ENCODE results near the gene SNRPD3.
"Not testable (repeated sequence)": the region's sequence is repeated elsewhere in the genome, so short reads cannot be mapped to it uniquely, and the experiment has no call there.

SNRPD3 gene

DNA sequence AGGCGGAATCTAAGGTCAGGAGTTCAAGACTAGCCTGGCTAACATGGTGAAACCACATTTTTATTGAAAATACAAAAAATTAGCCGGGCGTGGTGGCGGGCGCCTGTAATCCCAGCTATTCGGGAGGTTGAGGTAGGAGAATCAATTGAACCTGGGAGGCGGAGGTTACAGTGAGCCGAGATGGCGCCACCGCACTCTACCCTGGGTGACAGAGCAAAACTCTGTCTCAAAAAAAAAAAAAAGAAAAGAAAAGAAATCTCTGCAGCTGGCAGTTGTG, 37.7 kb downstream of the SNRPD3 start:
- not testable (repeated sequence) for DNase-seq

DNA sequence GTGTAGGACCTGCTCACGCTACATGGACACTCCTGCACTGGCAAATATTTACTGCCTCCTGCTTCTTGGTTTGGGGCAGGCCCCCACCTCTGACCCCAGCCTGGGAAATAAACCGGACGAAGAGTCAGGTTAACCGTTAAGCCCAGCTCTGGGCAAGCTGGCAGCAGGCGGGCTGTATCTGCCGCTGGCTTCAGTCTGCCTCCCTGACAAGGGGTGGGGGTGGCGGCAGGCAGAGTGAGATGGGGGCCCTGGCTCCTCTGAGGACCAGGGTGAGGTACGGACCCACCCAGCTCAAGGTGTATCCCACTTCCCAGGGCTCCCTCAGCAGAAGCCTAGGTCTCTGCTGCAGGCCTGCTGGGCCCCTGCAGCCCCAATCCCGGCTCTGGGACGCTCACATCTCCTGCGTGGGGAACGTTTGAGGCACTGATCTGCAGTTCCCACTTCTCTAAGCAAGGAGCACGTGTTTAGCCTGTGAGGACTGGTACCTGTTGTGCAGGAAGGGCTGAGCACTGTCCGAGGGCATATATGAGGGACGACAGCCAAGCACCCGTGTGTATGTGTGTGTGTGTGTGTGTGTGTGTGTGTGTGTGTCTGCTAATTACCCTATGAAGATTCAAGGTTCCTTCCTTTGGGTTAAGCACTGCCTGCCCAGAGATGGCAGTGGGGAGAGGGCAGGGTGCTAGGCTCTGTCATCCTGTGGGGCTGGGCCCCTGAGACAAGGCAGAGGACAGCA, 38.2 kb downstream of the SNRPD3 start:
- no peak for DNase-seq

DNA sequence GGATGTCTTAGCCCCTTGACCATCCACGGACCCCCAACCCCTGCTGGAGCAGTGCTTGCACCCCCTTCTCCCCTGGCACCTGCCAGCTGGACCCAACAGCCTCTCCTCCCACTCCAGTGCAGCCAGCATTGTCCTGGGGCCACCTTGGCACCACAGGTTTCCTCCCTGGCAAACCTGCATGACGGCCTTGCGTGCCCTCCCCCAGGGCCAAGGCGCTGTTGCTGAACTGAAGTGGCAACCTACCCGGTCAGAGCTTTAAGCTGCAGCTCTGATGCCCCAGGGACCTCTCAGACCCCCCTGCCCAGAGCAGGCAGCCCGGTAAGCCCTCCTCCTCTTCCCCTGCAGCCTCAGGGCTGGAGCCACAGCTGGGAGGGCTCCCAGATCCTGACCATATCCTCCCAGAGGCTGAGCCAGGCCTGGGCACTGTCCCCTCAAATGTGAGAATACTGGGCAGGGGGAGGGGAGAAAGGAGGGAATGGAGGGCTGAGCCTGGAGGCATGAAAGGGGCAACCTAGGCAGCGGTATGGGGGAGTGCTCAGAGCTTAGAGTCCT, 38.8 kb downstream of the SNRPD3 start:
- DNase-seq = no peak

DNA sequence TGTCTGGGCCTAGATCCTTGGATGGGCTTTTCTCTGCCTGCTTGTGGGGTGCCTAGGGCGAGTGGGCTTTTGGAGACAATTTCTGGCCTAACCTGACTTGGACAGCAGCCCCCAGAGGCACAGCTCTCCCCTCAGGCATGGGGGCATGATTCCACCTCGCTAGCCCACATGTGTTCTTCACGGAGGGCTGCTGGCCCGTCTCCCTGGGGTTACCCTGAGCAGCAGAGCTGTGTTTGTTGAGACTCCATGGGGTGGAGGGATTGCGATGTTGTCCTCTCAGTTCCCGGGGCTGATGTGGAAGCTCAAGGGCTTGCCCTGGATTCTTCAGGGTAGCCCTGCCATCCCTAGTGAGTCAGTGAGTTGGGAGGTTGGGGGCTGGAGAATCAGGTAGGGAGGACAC, 39.4 kb downstream of the SNRPD3 start:
- DNase-seq = no peak

DNA sequence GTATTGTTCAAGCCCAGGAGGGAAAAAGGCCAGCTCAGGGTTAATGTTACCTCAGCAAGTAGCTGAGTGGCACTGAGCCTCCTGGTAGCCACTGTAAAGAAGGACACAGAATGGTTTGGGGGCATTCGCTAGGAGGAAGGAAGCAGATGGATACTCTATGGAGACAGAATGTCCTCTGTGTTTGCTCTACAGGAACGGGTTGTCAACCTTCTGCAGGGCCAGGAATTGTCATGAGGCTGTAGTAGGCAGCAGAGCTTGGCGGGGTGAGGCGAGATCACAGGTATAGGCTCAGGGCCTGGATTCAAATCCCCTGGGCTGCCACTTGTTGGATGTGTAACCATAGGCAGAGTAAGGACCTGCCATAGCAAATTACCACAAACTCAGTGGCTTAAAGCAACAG, 40.1 kb downstream of the SNRPD3 start:
- DNase-seq = no peak

DNA sequence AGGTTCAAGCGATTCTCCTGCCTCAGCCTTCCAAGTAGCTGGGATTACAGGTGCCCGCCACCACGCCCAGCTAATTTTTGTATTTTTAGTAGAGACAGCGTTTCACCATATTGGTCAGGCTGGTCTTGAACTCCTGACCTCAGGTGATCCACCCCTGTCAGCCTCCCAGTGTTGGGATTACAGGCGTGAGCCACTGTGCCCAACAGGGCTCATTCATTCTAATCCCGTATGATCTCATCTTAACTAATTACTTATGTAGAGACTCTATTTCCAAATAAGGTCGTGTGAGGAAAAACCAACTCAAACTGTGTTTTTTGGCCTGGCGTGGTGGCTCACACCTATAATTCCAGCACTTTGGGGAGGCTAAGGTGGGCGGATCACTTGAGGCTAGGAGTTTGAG, 41.3 kb downstream of the SNRPD3 start:
- DNase-seq = not testable (repeated sequence)

DNA sequence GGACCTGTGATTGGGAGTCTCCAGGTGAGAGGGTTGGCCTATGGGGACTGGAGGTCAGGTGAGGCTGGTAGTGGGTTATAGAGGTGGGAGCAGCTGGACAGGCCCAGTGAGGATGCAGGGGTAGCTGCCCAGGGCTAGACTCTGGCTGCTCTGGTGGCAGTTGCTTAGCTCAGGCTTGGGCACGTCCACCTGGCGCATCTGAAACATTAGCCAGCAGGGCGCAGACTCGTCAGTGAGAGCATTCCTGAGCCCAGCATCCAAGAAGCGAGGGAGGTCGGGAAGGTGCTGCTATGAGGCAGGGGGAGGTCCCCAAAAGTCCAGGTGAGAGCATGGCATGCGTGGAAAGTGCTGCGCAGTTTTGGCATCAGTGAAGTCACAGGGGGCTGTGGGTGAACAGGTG, 43.7 kb downstream of the SNRPD3 start:
- no peak for DNase-seq

DNA sequence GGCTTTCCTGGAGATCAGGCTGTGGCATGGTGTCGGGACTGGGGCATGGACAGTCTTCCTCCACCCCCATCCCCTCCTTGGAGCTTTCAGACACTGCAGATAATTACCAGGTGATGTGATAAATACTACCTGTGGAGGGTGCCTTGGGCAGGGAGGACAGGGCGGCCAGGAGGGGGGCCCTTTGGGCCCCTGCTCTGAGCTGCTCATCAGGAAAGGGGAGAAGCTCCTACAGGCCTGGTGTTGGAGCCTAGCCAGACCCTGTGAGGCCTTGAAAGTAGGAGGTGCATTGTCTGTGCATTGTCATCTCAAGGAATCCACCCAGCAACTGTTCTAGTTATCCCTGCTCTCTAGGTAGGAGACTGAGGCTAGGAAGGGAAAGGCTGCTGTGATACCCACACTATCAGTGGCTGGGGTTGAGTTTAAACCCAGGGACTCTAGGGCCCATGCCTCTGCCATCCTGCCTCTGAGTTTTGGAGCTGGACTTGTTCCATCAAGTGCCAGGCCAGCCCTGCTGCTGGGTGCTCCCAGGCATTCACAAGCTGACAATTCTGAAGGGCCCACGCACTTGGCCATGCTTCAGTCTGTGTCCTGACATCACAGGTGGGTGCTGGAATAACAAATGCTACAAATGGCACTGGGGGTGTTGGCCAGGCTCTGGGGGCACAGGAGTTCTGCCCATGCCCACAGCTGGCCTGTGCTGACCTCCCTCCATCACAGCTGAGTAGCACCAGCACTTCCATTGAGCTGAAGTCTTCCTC, 44.3 kb downstream of the SNRPD3 start:
- not testable (repeated sequence) for DNase-seq

DNA sequence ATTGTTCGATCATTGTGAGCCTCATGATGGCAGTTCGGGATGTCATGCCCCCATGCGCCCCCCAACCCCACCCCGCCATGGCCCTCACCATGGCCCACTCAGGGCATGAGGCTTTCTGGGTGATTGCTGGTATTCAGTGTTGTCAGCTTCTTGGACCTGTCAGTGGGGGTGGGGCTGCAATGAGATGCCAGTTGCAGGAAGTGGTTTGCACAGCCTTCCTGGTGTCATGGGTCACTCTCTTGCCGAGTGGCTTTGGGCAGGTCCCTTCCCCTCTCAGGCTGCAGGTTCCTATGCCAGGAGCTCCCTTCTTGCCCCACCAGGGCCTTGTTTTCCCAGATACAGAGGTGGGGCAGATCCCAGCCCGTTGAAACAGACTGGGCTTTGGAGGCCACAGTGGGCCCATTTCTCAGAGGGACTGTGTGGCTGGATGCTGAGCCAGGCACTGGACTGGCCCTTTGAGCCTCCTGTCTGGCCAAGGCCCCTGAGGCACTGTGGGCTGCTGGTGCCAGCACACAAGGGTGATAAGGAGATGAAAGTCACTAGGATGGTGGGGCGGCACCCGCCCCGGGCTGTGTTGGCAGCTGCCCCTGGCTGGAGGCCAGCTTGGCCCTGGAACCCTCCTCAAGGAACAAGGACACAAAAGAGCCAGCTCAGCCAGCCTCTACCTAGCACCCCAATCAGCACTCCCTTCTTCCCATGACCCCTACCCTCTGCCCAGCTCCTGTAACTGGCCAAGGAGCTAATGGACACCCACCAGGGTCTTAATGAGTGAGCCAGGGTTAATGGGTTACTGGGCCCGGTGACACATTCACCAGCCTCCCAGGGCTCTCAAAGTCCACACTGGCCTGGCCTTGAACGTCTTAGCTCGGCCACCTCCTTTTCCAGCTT, 45.7 kb downstream of the SNRPD3 start:
- peak; percentile 10 to 51 for DNase-seq

DNA sequence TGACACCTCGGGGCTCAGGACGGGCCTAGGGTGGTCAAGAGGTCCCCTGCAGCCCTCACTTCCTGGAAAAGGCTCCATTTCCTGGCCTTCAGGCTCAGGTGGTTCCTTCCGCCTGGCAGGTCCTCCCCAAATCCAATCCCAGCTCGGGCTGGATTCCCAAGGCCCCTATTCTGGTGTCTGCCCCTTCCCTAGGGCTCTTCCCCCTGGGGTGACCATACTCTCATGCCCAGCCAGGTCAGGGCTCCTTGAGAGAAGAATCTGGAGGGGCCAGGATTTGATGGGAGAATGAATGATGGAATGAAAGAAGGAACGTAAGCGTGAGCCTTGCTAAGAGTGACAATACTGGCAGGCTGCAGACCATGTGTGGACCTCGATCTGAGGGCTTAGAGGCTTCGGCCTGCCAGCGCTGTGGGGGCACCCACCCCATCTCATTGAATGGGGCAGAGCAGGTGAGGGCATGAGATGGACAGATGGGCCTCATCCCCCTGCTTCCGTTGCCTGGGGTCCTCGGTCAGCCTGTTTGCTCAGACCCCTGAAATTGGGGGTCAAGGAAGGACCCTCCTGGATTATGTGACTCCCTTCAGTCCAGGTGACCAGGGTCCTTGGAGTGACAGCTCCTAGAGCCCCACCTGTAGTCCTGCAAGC, 46.4 kb downstream of the SNRPD3 start:
- not testable (repeated sequence) for DNase-seq

DNA sequence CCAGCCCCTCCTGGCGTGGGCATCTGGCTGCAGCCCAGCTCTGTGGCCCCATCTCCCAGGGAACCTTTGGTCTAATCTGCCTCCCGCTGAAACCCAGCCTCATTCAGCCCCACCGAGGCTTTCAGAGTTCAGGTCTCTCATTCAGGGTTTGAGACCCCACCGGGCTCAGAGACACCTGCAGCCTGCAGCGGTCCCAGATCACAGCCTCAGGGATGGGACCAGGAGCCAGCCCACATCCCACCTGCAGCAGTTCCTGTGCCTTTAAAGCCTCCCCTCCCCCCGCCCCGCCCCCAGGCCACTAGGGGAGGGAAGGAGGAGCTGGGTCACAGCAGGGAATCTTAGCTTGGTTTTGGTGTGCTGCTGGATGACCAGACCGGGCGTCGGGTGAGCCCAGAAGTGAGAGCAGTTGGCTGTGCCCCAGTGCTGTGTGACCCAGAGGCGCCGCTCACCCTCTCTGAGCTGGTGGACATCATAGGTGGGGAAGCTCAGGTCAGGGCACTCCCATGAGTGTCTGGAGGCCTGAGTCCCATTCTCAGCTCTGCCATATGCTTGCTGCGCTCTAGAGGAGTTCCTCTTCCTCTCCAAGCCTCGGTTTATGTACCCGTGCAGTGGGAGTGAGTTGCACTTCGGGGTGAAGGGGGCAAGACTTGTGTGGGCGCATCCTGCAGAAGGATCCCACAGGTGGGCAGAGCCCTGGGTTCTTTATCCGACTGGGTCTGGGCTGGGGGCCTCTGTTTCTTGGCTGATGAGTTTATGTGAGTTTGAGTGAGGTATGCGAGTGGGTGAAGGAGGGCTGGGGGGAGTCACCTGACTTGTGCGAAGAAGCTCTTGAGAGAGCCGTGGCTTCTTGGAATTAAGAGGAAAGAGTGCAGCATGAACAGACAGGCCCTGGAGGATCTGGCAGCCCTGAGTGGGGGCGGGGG, 47.3 kb downstream of the SNRPD3 start, which contains the start of gene GGT1:
Gene GGT1, plus strand, starts transcription at position 347 of the 923 bp plus-strand sequence. CDS start 7,889 bp downstream, outside the sequence.
- DNase-seq = not testable (repeated sequence)

DNA sequence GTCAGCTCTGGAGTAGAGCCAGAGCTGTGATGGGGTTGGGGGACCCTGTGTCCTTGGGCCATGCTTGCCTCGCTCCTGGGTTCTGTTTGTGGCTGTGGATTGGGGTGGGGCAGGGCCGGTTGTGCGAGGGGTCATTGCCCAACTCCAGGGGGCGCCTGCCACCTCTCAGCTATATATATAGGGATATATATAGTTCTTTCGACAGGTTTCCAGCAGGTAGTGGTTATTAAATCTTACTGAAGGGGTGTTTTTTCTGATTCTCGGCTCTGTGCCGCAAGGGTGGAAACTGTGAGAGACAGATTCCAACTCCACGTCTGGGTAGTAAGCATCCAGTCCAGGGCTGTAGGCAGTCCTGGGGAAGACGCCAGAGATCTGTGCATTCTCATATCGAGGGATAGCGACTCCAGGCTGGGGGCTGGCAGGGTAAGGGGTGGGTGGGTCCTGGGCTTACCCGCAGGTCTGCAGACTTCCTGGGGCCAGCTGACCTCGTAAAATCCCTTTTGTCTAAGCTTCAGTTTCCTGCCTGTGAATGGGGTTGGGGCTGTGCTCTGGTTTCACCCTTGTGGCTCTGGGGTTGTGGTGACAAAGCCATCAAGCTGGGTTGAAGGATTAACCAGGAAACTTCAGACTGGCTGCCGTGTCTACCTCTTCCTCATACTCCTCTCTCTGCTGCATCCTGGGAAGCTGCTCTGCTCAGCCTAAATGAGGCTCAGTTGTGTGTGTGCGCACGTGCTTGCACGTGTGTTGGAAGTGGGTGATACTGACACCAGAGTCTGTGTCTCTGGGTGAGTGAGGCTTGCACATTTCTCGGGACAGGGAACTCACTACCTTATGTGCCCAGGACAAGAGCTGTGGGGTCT, 48.2 kb downstream of the SNRPD3 start:
- DNase-seq = peak in 1 of 2 donors; percentile 12

DNA sequence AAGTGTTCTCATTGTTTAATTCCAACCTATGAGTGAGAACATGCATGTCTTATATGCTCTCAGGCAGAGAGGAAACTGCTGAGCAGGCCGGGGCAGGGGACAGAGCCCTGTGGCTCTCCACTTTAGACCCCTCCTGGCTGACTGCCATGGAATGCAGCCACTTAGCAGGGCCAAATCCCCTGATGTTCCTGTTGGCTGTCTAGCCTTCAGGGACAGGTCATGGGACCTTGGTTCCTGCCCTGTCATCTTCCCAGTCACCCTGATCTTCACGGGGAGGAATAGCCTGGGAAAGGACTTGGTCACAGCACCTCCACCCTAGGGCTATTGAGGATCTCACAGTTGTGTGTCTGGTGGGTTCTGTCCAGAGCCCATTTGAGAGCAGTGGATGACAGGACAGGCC, 50.5 kb downstream of the SNRPD3 start:
- not testable (repeated sequence) for DNase-seq

DNA sequence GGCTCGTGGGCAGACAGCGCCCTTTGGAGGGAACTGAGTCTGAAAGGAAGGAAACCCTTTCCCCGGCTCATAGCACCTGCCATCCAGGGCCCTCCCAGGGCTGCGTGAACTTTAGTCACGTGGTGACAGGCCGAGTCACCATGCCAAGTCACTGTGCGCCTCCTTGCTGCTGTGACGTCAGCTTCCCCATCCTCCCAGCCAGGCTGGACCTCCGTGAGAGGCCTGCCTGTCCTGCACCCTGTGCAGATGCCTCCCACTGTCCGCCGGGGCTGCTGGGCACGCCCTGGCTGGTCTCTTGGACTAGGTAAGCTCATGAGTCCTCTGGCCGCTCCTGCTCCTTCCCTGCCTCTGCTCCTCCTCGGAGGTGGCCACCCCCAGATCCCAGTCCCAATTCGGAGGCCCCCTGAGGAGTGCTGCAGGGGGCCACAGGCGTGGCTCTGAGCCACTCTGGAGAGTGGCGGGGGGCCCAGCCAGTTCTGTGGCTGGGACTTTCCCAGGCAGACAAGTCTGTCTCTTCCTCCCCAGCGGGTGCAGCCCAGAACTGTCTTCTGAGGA, 51.7 kb downstream of the SNRPD3 start:
- peak; percentile 64 to 79 for DNase-seq

DNA sequence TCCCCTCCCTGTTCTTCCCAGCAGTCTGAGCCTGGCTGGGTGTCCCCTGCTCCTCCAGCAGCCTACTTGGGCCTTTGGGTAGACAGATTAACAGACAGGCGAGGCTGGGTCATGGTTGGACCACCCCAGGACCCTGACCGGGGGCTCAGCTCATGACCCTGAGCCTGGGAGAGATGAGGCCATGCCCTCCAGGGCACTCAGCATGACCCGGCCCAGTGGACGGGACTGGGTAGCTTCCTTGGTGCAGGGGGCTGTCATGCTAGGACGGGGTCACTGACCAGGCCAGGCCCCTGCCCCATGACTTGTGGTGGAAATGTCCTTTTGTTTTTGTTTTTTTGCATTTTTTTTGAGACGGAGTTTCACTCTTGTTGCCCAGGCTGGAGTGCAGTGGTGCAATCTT, 52.5 kb downstream of the SNRPD3 start:
- DNase-seq = not testable (repeated sequence)

DNA sequence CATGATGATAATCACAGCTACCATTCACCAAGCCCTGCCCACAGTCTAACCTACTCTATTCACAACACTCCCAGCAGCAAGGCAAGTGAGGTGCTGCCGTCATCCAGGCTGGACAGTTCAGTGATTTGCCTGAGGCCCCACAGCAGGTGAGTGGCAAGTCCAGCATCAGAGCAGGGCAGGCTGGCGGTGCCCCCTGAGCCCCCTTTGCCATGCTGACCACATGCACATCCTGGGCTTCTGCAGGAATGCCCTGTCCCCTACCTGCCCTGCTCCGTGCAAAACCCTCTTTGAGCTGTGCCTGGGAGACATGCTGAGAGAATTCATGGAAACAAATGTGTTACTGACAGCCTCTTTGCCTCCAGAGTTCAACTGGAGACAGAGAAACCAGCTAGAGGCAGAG, 54.1 kb downstream of the SNRPD3 start:
- not testable (repeated sequence) for DNase-seq

DNA sequence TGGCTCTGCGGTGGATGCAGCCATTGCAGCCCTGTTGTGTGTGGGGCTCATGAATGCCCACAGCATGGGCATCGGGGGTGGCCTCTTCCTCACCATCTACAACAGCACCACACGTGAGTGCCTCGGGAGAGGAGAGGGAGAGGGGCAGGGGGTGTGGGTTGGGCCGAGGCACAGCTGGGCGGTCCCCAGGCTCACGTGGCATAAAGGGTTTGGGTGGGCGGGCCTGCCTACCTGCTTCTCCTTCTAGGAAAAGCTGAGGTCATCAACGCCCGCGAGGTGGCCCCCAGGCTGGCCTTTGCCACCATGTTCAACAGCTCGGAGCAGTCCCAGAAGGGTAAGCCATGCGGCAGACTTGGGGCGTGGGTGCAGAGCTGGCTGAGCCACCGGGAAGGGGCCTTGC, 59.0 kb downstream of the SNRPD3 start:
- DNase-seq = not testable (repeated sequence)

DNA sequence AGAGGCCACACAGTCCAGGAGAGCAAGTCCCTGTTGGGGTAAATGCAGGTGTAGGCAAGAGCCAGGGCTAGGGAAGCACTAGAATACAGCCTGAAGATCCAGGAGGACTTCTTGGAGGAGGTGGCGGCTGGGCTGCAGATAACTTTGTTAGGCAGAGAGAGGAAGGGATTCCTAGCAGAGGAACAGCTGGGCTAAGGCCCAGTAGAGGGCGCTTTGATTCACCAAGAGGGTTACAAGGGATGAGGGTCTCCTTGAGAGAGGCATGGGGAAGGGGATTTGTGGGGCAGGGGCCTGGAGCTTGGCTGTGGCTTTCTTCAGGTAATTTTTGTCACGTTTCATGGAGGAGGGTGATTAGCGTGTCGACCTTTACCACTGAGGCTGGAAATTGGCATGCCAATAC, 65.4 kb downstream of the SNRPD3 start:
- not testable (repeated sequence) for DNase-seq

DNA sequence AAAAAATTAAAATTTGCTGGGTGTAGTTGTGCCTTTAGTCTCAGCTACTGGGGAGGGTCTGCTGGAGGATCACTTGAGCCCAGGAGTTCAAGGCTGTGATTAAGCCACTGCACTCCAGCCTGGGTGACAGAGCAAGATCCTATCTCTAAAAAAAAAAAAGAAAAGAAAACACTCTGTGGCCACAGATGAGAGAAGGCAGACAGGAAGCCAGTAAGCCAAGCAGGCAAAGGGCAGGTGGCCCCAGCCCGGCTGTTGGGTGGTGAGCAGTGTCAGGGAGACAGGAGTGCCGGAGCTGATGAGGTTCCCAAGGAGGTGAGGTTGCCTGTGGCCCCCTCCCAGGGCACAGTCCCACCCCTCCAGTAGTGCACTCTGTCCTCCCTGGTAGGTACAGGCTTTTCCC, 66.8 kb downstream of the SNRPD3 start:
- not testable (repeated sequence) for DNase-seq

Measured in CD4-positive, alpha-beta T cell treated with Interleukin-1 beta for 1 hour (primary cell).